ENCODE measurements around the gene TROAP.
"Not testable (repeated sequence)": the region's sequence is repeated elsewhere in the genome, so short reads cannot be mapped to it uniquely, and the experiment has no call there.

Gene TROAP

GRCh38 chr12:49322708-49323523, at the start of gene TROAP:
TROAP (plus strand) TSS chr12:49323255; CDS start chr12:49323609, 354 bp downstream.
- peak; percentile 97 for DNase-seq

GRCh38 chr12:49273726-49274395, 49.2 kb upstream of the TROAP start:
- no peak for DNase-seq

GRCh38 chr12:49274396-49275069, 48.5 kb upstream of the TROAP start:
- no peak for DNase-seq

GRCh38 chr12:49276304-49277290, 46.5 kb upstream of the TROAP start:
- no peak for DNase-seq

GRCh38 chr12:49277466-49277865, 45.6 kb upstream of the TROAP start:
- no peak for DNase-seq

- no peak for DNase-seq
Measured at GRCh38 chr12:49279706-49280159, 43.3 kb upstream of the TROAP start.

GRCh38 chr12:49280545-49280944, 42.5 kb upstream of the TROAP start:
- not testable (repeated sequence) for DNase-seq

GRCh38 chr12:49282302-49282701, 40.8 kb upstream of the TROAP start:
- no peak for DNase-seq

GRCh38 chr12:49282740-49283375, 40.2 kb upstream of the TROAP start:
- DNase-seq, result not testable (repeated sequence)

- DNase-seq, result no peak
Measured at GRCh38 chr12:49283541-49284429, 39.3 kb upstream of the TROAP start.

- no peak for DNase-seq
Measured at GRCh38 chr12:49284672-49285071, 38.4 kb upstream of the TROAP start.

GRCh38 chr12:49287876-49288275, 35.2 kb upstream of the TROAP start:
- no peak for DNase-seq

- peak; percentile 12 for DNase-seq
Measured at GRCh38 chr12:49288412-49288853, 34.6 kb upstream of the TROAP start.

GRCh38 chr12:49288922-49289555, 34.0 kb upstream of the TROAP start:
- DNase-seq, result no peak

- DNase-seq, result no peak
Measured at GRCh38 chr12:49292729-49293055, 30.4 kb upstream of the TROAP start.

GRCh38 chr12:49293056-49293956, 29.7 kb upstream of the TROAP start:
- DNase-seq, result no peak

- peak; percentile 21 for DNase-seq
Measured at GRCh38 chr12:49294086-49294803, 28.8 kb upstream of the TROAP start.

- DNase-seq, result no peak
Measured at GRCh38 chr12:49294804-49295081, 28.3 kb upstream of the TROAP start.
